Kidney (tissue), 14 donors: ENCODE measurements around the gene FOXL2. TPM values are rescaled to one million over a fixed set of nuclear protein-coding genes. Genes with fewer than 3 reads are reported as not detected.
A peak's percentile ranks its signal among the peaks of the same experiment; 100 is the strongest.

Experiments
- DNase-seq, 5 donors: peaks; one replicate each; pipeline ENCODE4 v3.0.0-alpha.2; 2013 to 2020
- FAIRE-seq: peaks from 2 replicates; lab custom pipeline; 2012; peaks lifted over from hg19 to GRCh38; lab: Jason Lieb, UNC
- H3K27ac ChIP-seq, 2 donors: one replicate each; pipeline ENCODE4 v1.7.0; 2013; ENCODE audit warnings: low read depth in 2 of 2, low read length in 2 of 2, inconsistent platforms in 1 of 2
- H3K27me3 ChIP-seq: one replicate; pipeline ENCODE4 v1.7.1; 2013; ENCODE audit warnings: low read length, inconsistent platforms; ENCODE audit not compliant: control insufficient read depth, insufficient read depth
- H3K36me3 ChIP-seq, 3 donors: one replicate each; pipeline versions ENCODE4 v1.7.0 to v1.7.1; 2013; ENCODE audit warnings: low read length in 3 of 3, control low read depth in 1 of 3, inconsistent platforms in 1 of 3; ENCODE audit not compliant: insufficient read depth in 3 of 3, control insufficient read depth in 2 of 3
- H3K4me1 ChIP-seq, 3 donors: one replicate each; pipeline versions ENCODE4 v1.7.0 to v1.7.1; 2013; ENCODE audit warnings: low read length in 3 of 3, inconsistent platforms in 1 of 3, low read depth in 1 of 3; ENCODE audit not compliant: control insufficient read depth in 2 of 3, insufficient read depth in 2 of 3
- H3K4me3 ChIP-seq, 3 donors: one replicate each; pipeline versions ENCODE4 v1.7.0 to v1.8.1; 2013; ENCODE audit warnings: low read length in 3 of 3, control low read depth in 1 of 3, inconsistent platforms in 1 of 3
- H3K9ac ChIP-seq, 3 donors: one replicate each; pipeline versions ENCODE4 v1.7.0 to v1.7.1; 2013; ENCODE audit warnings: low read length in 3 of 3, control low read depth in 1 of 3, inconsistent platforms in 1 of 3
- H3K9me3 ChIP-seq, 3 donors: one replicate each; pipeline versions ENCODE4 v1.7.0 to v1.7.1; 2013; ENCODE audit warnings: low read length in 3 of 3, control low read depth in 1 of 3, inconsistent platforms in 1 of 3; ENCODE audit not compliant: control insufficient read depth in 2 of 3, insufficient read depth in 1 of 3
- CTCF ChIP-seq: IDR thresholded peaks from 3 replicates; pipeline ENCODE4 v1.5.1; 2012; ENCODE audit warnings: mild to moderate bottlenecking, moderate library complexity, borderline replicate concordance; ENCODE audit not compliant: insufficient read depth; ENCODE audit errors: extremely low read depth
- intact Hi-C: fragments of 100-400 bp; cut with DNase I; formaldehyde crosslinking; loops from one replicate; pipeline ENCODE4 v1.11.1; 2022
- polyA plus RNA-seq: library from polyadenylated mRNA; stranded (reverse); fragments of 350-450 nt; fragmentation: Illumina TruSeq; extraction: RNeasy Lipid Tissue Mini Kit (QIAGEN cat#74804); gene quantifications from one replicate; pipeline ENCODE4 v1.2.3, GENCODE V29; 2014; ENCODE audit warnings: low read depth, low replicate concordance; ENCODE audit not compliant: insufficient read depth
- total RNA-seq: library from RNA; stranded (reverse); fragmentation: NEBNext Ultra II Directional; extraction: Animal tissue kit (Norgen Biotek cat#: 25700); gene quantifications from one replicate; pipeline ENCODE4 v1.2.1, GENCODE V29; 2021
- donor health status: control.
- donor health status: control.
- donor health status: control.
- donor health status: control.
- donor health status: control.
- donor health status: DM: yes; HTN: yes; CAD: no.
- donor health status: Normal renal cell carcinoma (clear cell type).

The FOXL2 gene
- total and polyA plus RNA-seq, 2 donors from 2014 or later: not detected

- H3K9me3 ChIP-seq: no peaks in the 10 kb centered on the region
- no peaks in the 10 kb centered on the region for H3K27me3 ChIP-seq
- FAIRE-seq (no peak), DNase-seq (no peak)
- TF ChIP-seq CTCF: no peak
- no peak overlapping the region for H3K4me3 ChIP-seq
- H3K36me3 ChIP-seq: no peaks in the 10 kb centered on the region
- no peak overlapping the region for H3K9ac ChIP-seq
- intact Hi-C loops: no loop called here
- peaks cover 0 to 2% (median 0%) of the 10 kb centered on the region in 3 donors for H3K4me1 ChIP-seq
- no peak overlapping the region for H3K27ac ChIP-seq
Measured at GRCh38 chr3:138899351-138899991, 47.5 kb downstream of the FOXL2 start.

GRCh38 chr3:138898708-138899107 is 48.2 kb downstream of the FOXL2 start:
- intact Hi-C loops: no loop called here
- DNase-seq (no peak), FAIRE-seq (no peak)
- no peak for TF ChIP-seq CTCF
- Histone ChIP-seq H3K4me3 (no peak overlapping the region), H3K4me1 (peaks cover 0 to 2% (median 0%) of the 10 kb centered on the region in 3 donors), H3K36me3 (no peaks in the 10 kb centered on the region), H3K27me3 (no peaks in the 10 kb centered on the region), H3K27ac (no peak overlapping the region), H3K9ac (no peak overlapping the region), H3K9me3 (no peaks in the 10 kb centered on the region)

- no peak for FAIRE-seq
- no peak overlapping the region for H3K4me3 ChIP-seq
- H3K36me3 ChIP-seq: no peaks in the 10 kb centered on the region
- H3K9ac ChIP-seq: no peak overlapping the region
- no peak for TF ChIP-seq CTCF
- H3K27ac ChIP-seq: no peak overlapping the region
- intact Hi-C loops: no loop called here
- peaks cover 0 to 2% (median 0%) of the 10 kb centered on the region in 3 donors for H3K4me1 ChIP-seq
- peak in 1 of 5 donors; percentile 20 for DNase-seq
- H3K9me3 ChIP-seq: no peaks in the 10 kb centered on the region
- H3K27me3 ChIP-seq: no peaks in the 10 kb centered on the region
Measured at GRCh38 chr3:138898301-138898700, 48.6 kb downstream of the FOXL2 start.

Other genes starting within 250 kb of the FOXL2 start
- gene PIK3CB, start 112.2 kb downstream of the FOXL2 start, total RNA-seq: 48.0 TPM
- gene PIK3CB, start 112.2 kb downstream of the FOXL2 start, polyA plus RNA-seq: 20.1 TPM
- gene FOXL2NB, start 80 bp upstream of the FOXL2 start, total RNA-seq: not detected
- gene FOXL2NB, start 80 bp upstream of the FOXL2 start, polyA plus RNA-seq: not detected
- not detected for gene PRR23A, start 59.1 kb upstream of the FOXL2 start, total RNA-seq
- not detected for gene PRR23A, start 59.1 kb upstream of the FOXL2 start, polyA plus RNA-seq
- not detected for gene PRR23B, start 73.8 kb upstream of the FOXL2 start, total RNA-seq
- not detected for gene PRR23B, start 73.8 kb upstream of the FOXL2 start, polyA plus RNA-seq
- not detected for gene PRR23C, start 97.8 kb upstream of the FOXL2 start, total RNA-seq
- gene PRR23C, start 97.8 kb upstream of the FOXL2 start, polyA plus RNA-seq: not detected